Measurements from ENCODE around the gene CHAT.

- TF ChIP-seq CEBPG (CRISPR knock-in tag; IDR thresholded peaks at IDR 0.05) (no peak), POLR2G (IDR thresholded peaks at IDR 0.05; ENCODE audit: low read depth, low read length) (no peak), CEBPB (IDR thresholded peaks at IDR 0.05; ENCODE audit: borderline replicate concordance, low read depth, low read length) (no peak), ZNF83 (CRISPR knock-in tag; IDR thresholded peaks at IDR 0.05; ENCODE audit: borderline replicate concordance) (no peak), JUND (CRISPR knock-in tag; IDR thresholded peaks at IDR 0.05) (no peak), BHLHE40 (IDR thresholded peaks at IDR 0.05; ENCODE audit: low read length) (no peak), CTCF (CRISPR knock-in tag; IDR thresholded peaks at IDR 0.05) (no peak), TAF1 (CRISPR knock-in tag; IDR thresholded peaks at IDR 0.05) (no peak), SMC3 (IDR thresholded peaks at IDR 0.05; ENCODE audit: low read length) (no peak), MIXL1 (CRISPR knock-in tag; IDR thresholded peaks at IDR 0.05) (no peak), ZSCAN31 (CRISPR knock-in tag; IDR thresholded peaks at IDR 0.05; ENCODE audit: low read depth) (no peak)
- TF ChIP-seq, protein P1, sequence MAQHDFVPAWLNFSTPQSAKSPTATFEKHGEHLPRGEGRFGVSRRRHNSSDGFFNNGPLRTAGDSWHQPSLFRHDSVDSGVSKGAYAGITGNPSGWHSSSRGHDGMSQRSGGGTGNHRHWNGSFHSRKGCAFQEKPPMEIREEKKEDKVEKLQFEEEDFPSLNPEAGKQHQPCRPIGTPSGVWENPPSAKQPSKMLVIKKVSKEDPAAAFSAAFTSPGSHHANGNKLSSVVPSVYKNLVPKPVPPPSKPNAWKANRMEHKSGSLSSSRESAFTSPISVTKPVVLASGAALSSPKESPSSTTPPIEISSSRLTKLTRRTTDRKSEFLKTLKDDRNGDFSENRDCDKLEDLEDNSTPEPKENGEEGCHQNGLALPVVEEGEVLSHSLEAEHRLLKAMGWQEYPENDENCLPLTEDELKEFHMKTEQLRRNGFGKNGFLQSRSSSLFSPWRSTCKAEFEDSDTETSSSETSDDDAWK (CRISPR knock-in tag; IDR thresholded peaks at IDR 0.05) = no peak
Observed at GRCh38 chr10:49611816-49612512, 1.9 kb upstream of the CHAT start.

All from HepG2 (cell line).